Measurements from ENCODE around the gene SMNDC1. TPM values are rescaled to one million over a fixed set of nuclear protein-coding genes. Genes with fewer than 3 reads are reported as not detected.
"Not testable (repeated sequence)": the region's sequence is repeated elsewhere in the genome, so short reads cannot be mapped to it uniquely, and the experiment has no call there.

Gene SMNDC1
- total and polyA plus RNA-seq, 4 donors: 4.9 to 6.8 (median 6.0) TPM

DNA sequence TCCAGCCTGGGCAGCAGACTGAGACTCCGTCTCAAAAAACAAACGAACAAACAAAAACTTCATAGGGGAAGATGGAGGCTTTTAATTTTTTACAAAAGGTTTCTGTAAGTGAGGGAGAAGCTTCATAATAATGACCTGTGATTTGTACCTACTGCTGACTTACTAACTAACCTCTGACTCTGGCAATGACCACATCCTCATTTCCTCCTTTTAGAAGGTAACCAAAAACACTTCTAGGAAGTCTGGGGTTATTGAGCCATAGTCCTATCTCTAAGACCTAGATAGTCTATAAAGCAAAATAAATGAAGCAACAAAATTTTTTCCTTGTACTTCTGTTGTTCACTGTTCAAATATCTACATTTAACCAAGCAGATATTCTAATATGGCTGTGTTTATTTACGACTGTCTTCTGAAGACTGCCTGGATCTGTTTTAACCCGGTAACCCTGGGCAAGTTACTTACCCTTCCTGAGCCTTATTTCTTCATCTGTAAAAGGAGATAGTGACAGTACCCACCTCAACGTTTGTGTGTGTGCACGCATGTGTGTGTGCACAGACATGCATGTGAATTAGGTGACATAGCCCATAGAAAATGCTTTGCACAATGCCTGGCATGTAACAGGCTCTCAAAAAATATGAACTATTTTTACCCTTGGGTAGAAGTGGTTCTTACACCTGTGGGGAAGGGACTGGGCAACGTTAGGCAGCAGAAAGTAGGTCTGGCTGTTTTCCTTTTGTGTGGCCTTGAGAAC lies 30.8 kb upstream of the SMNDC1 start:
- no peaks in the 10 kb centered on the region for H3K36me3 ChIP-seq (ENCODE audit: control insufficient read depth in 4 of 4, insufficient read depth in 3 of 4, low read depth in 1 of 4, low read length in 3 of 4)
- no peaks in the 10 kb centered on the region for H3K4me1 ChIP-seq (ENCODE audit: control insufficient read depth in 4 of 4, insufficient read depth in 4 of 4, low read length in 3 of 4)
- 72% methylated on average over 7 of the region's 7 CpGs for WGBS
- H3K9ac ChIP-seq (ENCODE audit: low read depth in 1 of 2, low read length in 2 of 2): no peak overlapping the region
- DNase-seq (ENCODE audit: low spot score): no peak
- TF ChIP-seq, protein P1, sequence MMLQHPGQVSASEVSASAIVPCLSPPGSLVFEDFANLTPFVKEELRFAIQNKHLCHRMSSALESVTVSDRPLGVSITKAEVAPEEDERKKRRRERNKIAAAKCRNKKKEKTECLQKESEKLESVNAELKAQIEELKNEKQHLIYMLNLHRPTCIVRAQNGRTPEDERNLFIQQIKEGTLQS (IDR thresholded peaks at IDR 0.05): no peak
- TF ChIP-seq RXRA (IDR thresholded peaks at IDR 0.05) (no peak), MAX (IDR thresholded peaks at IDR 0.05) (no peak)
- H3K27ac ChIP-seq (ENCODE audit: low read depth in 1 of 2, low read length in 2 of 2): no peak overlapping the region
- H3K4me3 ChIP-seq (ENCODE audit: low read depth in 1 of 3, low read length in 3 of 3): no peak overlapping the region
- H3K27me3 ChIP-seq (ENCODE audit: control insufficient read depth in 4 of 4, insufficient read depth in 4 of 4, low read length in 3 of 4): no peaks in the 10 kb centered on the region
- H3K9me3 ChIP-seq (ENCODE audit: control insufficient read depth in 4 of 4, low read length in 3 of 4): no peaks in the 10 kb centered on the region

- Histone ChIP-seq H3K27ac (ENCODE audit: low read depth in 1 of 2, low read length in 2 of 2) (no peak overlapping the region), H3K27me3 (ENCODE audit: control insufficient read depth in 4 of 4, insufficient read depth in 4 of 4, low read length in 3 of 4) (no peaks in the 10 kb centered on the region), H3K4me1 (ENCODE audit: control insufficient read depth in 4 of 4, insufficient read depth in 4 of 4, low read length in 3 of 4) (no peaks in the 10 kb centered on the region), H3K9me3 (ENCODE audit: control insufficient read depth in 4 of 4, low read length in 3 of 4) (no peaks in the 10 kb centered on the region), H3K36me3 (ENCODE audit: control insufficient read depth in 4 of 4, insufficient read depth in 3 of 4, low read depth in 1 of 4, low read length in 3 of 4) (no peaks in the 10 kb centered on the region), H3K4me3 (ENCODE audit: low read depth in 1 of 3, low read length in 3 of 3) (no peak overlapping the region), H3K9ac (ENCODE audit: low read depth in 1 of 2, low read length in 2 of 2) (no peak overlapping the region)
- TF ChIP-seq, protein P2, sequence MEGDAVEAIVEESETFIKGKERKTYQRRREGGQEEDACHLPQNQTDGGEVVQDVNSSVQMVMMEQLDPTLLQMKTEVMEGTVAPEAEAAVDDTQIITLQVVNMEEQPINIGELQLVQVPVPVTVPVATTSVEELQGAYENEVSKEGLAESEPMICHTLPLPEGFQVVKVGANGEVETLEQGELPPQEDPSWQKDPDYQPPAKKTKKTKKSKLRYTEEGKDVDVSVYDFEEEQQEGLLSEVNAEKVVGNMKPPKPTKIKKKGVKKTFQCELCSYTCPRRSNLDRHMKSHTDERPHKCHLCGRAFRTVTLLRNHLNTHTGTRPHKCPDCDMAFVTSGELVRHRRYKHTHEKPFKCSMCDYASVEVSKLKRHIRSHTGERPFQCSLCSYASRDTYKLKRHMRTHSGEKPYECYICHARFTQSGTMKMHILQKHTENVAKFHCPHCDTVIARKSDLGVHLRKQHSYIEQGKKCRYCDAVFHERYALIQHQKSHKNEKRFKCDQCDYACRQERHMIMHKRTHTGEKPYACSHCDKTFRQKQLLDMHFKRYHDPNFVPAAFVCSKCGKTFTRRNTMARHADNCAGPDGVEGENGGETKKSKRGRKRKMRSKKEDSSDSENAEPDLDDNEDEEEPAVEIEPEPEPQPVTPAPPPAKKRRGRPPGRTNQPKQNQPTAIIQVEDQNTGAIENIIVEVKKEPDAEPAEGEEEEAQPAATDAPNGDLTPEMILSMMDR (IDR thresholded peaks at IDR 0.05; ENCODE audit: low read depth, low read length, missing input control): no peak
- WGBS: 82% methylated on average over 5 of the region's 5 CpGs
- DNase-seq (ENCODE audit: low spot score): no peak
These were observed 29.4 kb upstream of the SMNDC1 start for GRCh38 chr10:110334061-110334656.

DNA sequence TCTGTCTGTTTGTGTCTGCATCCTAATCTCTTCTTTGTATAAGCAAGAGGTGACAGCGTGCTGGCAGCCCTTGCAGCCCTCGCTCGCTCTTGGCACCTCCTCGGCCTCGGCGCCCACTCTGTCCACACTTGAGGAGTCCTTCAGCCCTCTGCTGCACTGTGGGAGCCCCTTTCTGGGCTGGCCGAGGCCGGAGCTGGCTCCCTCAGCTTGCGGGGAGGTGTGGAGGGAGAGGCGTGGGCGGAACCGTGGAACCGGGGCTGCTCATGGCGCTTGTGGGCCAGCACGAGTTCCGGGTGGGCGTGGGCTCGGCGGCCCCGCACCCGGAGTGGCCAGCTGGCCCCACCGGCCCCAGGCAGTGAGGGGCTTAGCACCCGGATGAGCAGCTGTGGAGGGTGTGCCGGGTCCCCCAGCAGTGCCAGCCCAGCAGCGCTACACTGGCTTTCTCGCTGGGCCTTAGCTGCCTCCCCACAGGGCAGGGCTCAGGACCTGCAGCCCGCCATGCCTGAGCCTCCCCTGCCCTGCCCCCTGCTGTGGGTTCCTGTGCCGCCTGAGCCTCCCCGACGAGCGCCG lies 26.6 kb upstream of the SMNDC1 start:
- H3K4me3 ChIP-seq (ENCODE audit: low read depth in 1 of 3, low read length in 3 of 3); H3K9me3 ChIP-seq (ENCODE audit: control insufficient read depth in 4 of 4, low read length in 3 of 4); H3K9ac ChIP-seq (ENCODE audit: low read depth in 1 of 2, low read length in 2 of 2); H3K4me1 ChIP-seq (ENCODE audit: control insufficient read depth in 4 of 4, insufficient read depth in 4 of 4, low read length in 3 of 4); H3K27ac ChIP-seq (ENCODE audit: low read depth in 1 of 2, low read length in 2 of 2); DNase-seq (ENCODE audit: low spot score); H3K27me3 ChIP-seq (ENCODE audit: control insufficient read depth in 4 of 4, insufficient read depth in 4 of 4, low read length in 3 of 4); H3K36me3 ChIP-seq (ENCODE audit: control insufficient read depth in 4 of 4, insufficient read depth in 3 of 4, low read depth in 1 of 4, low read length in 3 of 4): not testable (repeated sequence)
- WGBS: 97% methylated on average over 32 of the region's 32 CpGs

DNA sequence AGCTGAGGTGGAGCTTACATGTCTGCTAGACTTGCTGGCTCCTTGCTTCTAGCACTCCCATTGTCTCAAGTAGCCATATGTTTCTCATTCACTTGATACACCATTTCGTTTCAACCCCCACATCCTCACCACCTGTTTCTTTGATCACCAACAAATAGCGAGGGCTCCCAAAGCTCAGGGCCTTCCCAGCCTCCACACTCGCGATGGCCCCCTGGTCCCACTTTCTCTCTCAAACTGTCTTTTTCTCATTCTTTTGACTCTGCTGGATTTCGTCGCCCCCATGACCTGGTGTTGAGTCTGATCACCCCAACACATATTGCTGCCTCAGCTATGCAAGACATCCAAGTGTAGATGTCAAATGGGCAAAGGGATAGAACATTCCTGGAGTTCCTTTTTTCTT lies 26.0 kb upstream of the SMNDC1 start:
- Histone ChIP-seq H3K4me3 (ENCODE audit: low read depth in 1 of 3, low read length in 3 of 3) (no peak overlapping the region), H3K9me3 (ENCODE audit: control insufficient read depth in 4 of 4, low read length in 3 of 4) (peaks cover 0 to 2% (median 0%) of the 10 kb centered on the region in 4 donors), H3K9ac (ENCODE audit: low read depth in 1 of 2, low read length in 2 of 2) (no peak overlapping the region), H3K27me3 (ENCODE audit: control insufficient read depth in 4 of 4, insufficient read depth in 4 of 4, low read length in 3 of 4) (no peaks in the 10 kb centered on the region), H3K36me3 (ENCODE audit: control insufficient read depth in 4 of 4, insufficient read depth in 3 of 4, low read depth in 1 of 4, low read length in 3 of 4) (no peaks in the 10 kb centered on the region), H3K4me1 (ENCODE audit: control insufficient read depth in 4 of 4, insufficient read depth in 4 of 4, low read length in 3 of 4) (no peaks in the 10 kb centered on the region), H3K27ac (ENCODE audit: low read depth in 1 of 2, low read length in 2 of 2) (no peak overlapping the region)
- TF ChIP-seq JUND (IDR thresholded peaks at IDR 0.05) (no peak), NR2F2 (IDR thresholded peaks at IDR 0.05) (no peak), RXRA (IDR thresholded peaks at IDR 0.05) (no peak)
- WGBS: 93% methylated on average over 6 of the region's 6 CpGs
- DNase-seq (ENCODE audit: low spot score): no peak

All from liver (tissue), 9 donors.